HG03097 (cell line): ENCODE results near the gene HSPA6.
A peak's percentile ranks its signal among the peaks of the same experiment; 100 is the strongest.
"Not testable (repeated sequence)": the region's sequence is repeated elsewhere in the genome, so short reads cannot be mapped to it uniquely, and the experiment has no call there.

ENCODE experiments used
- ATAC-seq: cut with Tn5 transposase; IDR thresholded peaks from one replicate; pipeline ENCODE4 v1.9.1; 2021; ENCODE audit not compliant: unreplicated experiment, low FRiP score

Gene HSPA6

DNA sequence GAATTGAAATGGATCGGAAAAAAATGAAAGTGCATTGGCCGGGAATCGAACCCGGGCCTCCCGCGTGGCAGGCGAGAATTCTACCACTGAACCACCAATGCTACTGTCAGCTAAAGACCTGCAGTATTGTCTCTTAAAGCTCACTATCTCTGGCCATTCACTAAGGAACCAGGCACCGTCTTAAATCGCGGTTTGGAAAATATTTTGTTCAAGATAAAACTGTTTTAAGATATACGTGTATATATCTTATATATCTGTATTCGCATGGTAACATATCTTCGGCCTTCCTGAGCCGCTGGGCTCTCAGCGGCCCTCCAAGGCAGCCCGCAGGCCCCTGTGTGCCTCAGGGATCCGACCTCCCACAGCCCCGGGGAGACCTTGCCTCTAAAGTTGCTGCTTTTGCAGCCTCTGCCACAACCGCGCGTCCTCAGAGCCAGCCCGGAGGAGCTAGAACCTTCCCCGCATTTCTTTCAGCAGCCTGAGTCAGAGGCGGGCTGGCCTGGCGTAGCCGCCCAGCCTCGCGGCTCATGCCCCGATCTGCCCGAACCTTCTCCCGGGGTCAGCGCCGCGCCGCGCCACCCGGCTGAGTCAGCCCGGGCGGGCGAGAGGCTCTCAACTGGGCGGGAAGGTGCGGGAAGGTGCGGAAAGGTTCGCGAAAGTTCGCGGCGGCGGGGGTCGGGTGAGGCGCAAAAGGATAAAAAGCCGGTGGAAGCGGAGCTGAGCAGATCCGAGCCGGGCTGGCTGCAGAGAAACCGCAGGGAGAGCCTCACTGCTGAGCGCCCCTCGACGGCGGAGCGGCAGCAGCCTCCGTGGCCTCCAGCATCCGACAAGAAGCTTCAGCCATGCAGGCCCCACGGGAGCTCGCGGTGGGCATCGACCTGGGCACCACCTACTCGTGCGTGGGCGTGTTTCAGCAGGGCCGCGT lies at the start of gene HSPA6:
Gene HSPA6 (plus strand): TSS at position 724 of the 925 bp plus-strand sequence. CDS start 119 bp downstream, at position 843.
- peak; percentile 54 for ATAC-seq

DNA sequence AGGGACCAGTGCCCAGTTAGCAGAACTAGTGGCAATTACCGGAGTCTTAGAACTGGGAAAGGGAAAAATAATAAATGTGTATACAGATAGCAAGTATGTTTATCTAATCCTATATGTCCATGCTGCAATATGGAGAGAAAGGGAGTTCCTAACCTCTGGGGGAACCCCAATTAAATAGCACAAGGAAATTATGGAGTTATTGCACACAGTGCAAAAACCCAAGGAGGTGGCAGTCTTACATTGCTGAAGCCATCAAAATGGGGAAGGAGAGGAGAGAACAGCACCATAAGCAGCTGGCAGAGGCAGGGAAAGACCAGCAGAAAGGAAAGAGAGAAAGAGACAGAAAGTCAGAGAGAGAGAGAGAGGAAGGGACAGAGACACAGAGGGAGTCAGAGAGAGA lies 46.6 kb upstream of the HSPA6 start:
- ATAC-seq, result not testable (repeated sequence)

DNA sequence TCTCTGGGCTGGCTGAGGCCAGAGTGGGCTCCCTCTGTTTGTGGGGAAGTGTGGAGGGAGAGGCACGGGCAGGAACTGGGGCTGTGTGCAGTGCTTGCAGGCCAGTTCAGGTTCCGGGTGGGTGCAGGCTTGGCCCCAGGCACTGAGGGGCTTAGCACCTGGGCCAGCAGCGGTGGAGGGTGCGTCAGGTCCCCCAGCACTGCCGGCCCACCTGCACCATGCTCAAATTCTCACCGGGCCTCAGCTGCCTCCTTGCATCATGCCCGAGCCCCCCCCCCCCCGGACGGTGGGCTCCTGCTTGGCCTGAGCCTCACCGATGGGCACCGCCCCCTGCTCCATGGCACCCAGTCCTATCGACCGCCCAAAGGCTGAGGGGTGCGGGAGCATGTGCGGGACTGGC lies 45.4 kb upstream of the HSPA6 start:
- no peak for ATAC-seq

DNA sequence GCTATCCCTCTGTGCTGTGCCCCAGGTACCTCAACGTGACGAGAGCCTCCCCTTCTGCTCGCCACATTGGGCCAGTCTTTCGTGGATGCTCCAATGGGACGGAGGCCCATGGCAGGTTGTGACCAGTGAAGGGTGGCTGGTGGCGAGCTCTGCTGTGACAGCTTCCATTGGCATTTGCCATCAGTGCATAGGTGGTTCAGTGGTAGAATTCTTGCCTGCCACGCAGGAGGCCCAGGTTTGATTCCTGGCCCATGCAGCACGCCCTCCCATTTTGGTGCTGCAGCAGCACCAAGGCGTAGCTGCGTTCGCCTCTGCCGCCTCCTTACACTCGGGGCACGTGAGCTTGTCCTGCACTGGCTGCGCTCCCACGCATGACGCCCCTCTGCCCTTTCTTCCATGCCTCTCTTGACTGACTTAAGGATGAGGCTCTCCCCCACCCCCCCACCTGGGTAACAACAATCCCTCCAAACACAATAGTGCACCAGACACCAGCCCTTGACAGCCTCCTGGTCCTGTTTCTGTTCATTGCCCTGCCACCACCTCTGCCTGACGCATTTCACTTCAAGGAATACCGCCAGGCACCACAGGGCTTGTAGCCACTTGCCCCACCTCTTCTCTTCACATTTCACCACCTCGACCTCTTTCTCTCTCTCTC lies 43.8 kb upstream of the HSPA6 start:
- ATAC-seq, result no peak

DNA sequence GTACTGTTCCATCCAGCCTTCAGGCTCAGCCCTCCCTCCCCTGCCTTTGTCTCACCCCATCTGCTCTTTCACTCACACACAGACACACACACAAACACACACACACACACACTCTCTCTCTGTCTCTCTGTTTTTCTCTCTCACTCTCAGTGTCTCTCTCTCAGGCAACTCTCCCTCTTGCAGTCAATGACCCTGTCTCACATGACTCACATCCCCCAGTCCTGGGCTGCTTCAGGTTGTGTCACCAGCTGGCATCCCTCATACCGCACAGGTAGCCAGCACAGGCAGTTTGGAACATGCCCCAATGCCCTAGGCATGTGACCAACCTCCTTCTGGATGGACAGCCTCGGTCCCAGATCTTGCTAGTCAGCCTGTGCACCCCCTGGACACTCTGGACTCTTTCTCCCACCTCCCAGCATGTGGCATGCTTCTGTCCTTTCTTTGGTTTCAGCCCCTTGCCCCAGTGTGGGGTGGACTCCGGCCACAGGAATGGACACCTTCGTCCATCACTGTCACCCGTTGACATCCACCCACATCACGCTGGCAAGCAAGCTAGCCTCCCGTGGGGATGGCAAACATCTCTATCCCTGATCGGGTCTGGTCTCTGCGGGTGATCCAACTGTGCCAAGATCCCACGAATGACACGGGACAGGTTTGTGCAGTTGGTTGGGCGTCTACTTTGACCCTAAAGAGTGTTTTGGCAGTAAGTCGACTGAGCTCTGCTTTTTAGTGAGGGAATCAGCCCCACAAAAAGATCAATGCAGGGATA lies 42.5 kb upstream of the HSPA6 start:
- ATAC-seq, result no peak

DNA sequence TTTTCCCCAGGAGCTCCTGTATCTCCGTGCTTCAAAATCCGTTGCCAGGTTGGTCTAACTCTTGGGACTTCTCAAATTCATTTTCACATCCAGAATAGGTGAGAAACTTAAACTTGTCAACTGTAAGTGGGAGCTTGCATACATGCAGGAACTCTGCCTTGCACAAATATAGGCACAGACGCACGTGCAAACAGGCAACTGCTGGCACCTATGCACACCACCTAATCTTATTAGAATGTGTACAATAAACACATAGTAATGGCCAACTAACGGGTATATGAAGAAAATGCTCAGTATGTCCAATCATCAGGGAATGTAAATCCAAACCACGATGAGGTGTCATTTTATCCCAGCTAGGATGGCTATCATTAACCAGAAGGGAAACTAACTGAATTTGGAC lies 41.7 kb upstream of the HSPA6 start:
- ATAC-seq, result no peak

DNA sequence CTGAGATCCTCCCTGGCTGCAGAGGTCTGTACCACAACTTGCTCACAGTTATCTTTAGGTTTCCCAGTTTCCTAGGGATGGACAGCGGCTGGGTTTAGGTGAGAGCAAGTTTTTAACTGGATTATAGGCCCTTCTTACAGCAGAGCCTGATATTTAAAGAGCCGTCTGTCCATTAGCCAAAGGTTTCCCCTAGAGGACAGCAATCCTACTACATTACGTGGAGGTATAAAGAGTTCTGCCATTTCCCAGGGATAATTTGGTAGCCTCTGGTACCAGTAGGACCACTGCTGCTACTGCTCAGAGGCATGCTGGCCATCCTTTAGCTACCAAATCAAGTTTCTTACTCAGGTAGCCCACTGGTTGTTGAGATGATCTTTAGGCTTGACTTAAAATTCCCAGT lies 41.0 kb upstream of the HSPA6 start:
- no peak for ATAC-seq

DNA sequence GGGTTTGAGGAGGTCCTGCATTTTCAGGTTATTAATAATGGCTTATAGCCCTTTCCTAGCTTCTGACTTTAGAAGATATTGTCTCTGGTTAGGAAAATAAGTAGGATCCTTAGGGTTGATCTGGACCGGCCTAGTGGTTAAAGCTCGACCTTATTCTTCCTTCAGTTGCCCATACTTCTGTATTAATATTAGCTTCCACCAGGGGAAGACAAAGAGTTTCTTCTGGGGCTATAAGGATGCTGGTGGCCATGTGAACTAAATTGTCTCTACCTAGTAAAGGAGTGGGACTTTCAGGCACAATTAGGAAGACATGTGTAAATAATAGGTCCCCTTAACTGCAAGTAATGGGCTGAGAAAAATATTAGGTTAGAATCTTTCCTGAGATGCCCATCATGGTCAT lies 39.7 kb upstream of the HSPA6 start:
- no peak for ATAC-seq

DNA sequence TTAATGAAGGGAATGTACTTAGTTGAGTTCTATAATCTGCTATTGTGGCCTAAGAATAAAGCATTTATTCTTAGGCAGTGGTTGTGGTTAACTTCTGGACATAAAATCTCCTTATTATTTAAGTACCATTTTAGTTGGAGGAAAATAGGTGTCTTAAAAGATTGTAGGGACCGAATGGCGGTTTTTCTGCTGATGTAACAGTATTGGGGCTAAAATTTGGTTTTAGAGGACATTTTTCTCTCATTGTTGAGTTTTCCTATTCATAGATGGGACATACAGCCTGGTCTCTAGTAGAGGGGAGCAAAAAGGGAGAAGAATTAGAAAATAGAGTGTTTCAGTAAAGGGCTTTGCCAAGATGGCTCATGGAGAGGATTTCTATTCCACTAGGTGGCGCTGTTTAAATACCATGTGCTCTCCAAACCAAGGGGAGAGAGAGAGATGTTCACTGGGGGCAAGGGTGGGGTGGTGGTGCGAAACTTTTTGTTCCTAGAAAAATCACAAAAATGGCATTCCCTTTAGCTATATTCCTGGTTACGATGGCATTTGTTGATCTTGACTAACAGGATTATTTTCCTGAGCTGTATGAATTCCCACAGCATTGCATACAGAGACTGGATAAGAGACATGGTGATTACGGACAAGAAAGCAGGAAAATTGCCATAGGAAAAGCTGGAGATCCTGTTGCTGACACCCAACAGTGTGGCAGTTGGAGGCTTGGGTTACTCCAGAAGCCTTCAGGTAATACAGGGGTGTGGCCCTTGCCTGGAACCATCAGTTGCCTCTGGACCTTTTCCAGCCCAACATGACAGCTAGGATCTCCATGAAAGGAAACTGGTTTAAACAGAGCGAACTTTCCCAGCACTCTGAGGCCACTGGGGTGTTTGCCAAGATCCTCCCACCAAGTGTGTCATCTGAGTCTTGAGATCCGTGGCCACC lies 37.3 kb upstream of the HSPA6 start:
- ATAC-seq, result no peak

DNA sequence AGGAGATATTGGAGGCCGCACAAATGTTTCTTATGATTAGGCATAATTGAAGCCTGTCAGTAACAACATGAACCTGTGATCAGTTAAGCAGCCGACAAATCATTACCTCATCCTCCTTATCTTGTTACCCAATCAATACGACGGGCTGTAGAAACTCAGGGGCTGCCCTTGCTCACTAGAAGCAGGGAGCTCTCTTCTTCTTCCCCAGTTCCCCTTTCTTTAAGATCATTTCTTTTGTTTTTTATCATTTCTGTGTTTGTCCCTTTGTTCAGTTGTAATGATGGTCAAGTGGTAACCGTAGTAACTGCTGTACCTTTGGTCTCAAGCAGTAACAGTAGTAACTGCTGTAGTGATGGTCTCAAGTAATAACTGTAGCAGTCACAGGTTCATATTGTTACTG lies 32.9 kb upstream of the HSPA6 start:
- no peak for ATAC-seq

DNA sequence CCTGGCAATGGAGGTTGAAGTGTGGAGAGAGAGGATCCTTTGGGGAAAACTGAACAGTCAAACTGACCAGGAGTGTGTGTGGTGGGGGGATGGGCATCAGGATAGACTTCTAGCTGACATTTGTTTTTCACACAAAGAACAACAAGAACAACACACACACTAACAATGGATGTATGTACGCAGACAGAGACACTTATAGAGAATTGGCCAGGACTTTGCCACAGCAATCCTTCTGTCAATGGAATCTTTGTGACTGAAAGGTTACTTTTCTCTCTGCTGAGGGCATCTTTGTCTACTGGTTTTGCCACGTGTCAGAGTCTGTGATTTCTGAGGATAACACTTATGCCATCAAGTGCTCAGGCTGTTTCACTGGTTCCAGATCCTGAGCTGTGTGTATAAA lies 31.5 kb upstream of the HSPA6 start:
- no peak for ATAC-seq

DNA sequence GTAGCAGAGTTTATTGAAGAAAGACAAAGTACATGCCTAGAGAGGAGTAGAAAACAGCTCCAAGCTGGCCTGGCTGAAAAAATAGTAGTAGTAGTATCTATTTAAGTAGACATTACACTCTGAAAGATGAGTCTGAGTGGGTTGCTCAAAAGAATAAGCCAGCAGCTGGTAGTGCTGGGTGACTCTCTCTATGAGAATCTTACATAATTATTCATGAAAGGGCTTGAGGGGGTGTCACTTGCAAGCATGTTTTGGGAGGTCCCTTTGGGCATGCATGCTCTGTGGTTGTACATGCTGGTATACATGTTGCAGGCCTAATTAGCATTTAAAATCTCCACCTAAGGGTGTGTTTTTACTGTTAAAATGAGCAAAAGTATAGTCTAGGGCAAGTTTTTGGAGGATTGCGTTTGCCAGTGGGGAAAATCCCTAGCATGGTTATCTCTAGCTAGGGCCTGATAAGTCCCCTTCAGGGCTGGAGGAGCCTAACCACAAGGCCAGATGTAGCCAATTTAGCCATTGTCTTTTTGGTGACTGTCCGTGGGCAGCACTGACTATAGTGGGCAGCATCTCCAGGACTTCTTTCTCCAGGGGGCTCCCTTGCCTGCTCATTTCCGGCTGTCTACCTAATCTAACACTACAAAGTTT lies 30.1 kb upstream of the HSPA6 start:
- no peak for ATAC-seq

DNA sequence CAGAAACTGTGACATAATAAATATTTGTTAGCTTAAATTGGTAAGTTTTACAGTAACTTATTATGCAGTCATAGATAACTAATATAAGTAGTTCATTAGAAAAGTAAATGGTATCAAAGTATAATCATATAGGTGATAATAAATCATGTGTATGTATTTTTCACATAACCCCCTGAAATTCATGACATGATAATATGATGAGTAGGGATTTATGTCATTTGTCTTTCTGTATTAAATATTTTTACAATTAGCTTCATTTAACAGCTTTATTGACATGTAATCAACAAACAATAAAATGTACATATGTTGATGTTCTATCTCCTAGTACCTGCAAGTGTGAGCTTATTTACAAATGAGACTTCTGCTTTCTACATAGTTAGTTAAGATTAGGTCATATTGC lies 28.9 kb upstream of the HSPA6 start:
- ATAC-seq, result no peak

DNA sequence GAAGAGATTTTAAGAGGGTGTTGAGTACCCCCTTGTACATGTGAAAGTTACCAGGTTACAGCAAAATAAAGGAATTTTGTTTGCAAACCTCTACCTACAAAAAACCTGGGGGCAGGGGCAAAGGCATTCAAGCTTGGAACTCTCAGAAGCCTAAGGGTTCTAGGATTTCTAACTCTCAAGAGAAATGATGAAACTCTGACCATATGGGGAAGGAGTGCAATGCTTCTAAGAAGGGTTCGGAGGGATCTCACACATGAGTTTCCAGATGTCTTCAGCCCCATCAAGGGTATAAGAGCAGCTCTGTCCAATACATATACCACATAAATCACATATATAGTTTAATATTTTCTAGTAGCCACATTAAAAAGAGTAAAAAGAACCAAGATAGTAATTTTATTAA lies 26.4 kb upstream of the HSPA6 start:
- no peak for ATAC-seq

DNA sequence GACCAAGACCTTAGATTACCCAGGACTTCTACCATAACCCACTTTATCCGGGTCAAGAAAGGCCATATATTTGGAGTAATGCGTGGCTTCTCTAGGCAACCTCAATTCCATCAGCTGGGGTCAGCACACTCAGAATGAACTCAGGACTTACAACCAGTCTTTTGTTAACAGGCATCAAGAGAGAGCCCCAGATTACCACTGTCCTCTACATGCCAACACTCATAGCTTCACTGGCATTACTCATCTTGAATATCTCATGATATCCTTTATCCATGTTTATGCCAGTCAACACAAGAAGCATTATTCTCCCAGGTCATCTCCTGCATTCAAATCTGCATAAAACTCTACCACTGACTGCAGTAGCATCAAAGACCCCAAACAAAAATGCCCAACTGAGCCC lies 25.7 kb upstream of the HSPA6 start:
- ATAC-seq, result no peak

DNA sequence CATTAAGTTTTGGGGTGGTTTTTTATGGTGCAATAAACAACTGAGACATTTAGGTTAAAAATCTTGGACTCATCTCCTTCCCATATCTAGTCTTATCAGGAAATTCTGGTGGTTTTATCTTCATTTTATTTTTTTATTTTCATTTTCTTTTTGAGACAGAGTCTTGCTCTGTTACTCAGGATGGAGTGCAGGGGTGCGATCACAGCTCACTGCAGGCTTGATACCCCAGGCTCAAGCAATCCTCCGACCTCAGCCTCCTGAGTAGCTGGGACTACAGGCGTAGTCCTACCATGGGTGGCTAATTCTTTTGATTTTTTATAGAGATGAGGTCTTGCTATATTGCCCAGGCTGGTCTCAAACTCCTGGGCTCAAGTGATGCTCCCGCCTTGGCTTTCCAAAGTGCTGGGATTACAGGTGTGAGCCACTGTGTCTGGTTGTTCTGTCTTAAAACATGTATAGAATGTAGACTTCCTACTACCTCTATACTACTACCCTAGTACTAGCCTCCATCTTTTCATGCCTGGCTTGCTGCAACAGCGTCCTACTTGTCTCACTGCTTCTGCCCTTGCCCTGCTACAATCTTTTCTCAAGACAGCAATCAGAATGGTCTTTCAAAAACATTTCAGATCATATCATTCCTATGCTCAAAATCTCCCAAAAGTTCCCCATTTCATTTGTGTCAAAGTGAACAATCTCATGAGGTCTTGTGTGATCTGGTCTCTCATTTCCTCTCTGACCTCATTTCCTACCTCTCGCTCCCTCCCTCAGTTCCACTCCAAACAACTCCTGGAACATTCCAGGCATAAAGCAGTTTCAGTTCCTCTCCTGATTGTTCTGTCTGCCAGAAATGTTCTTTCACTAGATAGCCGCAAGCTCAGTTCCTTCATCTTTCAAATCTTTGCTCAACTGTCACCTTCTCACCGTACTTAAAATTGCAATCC lies 25.0 kb upstream of the HSPA6 start:
- ATAC-seq, result no peak

DNA sequence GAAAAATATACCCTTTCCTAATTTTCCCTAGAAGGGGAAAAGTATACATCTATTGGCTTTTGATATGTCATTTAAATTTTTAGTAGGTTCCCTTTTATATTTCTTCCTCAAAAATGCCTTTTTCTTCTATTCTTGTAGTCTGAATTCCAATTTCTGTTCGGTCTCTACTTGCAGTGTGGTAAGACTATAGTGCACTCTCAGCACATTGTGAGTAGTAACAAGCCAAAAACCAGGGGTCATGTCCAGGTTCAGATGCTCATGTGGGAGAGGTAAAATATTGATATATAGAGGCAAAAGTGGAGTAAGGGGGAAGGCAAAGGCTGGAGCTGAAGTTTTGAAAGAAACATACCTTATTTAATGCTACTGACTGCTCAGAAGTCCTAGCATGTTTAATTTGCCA lies 23.1 kb upstream of the HSPA6 start:
- ATAC-seq, result no peak

DNA sequence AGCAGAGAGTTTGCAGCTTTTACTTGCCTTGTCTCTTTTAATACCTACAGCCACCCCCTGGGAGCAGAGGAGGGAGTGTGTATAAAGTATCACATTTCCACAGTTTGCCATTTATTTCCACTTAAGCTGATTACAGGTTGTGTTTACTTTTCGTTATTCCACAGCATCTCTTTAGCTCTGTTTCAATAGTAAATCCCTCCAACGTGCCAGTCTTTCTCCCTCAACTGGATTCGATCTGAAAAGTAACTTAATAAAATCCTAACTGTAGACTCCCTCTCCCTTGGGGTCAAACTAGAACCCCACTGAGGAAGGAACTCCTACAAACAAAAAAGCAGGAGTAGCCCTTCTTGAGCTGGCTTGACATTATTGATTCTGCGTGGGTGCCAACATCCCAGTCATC lies 22.2 kb upstream of the HSPA6 start:
- ATAC-seq, result no peak
